ENCODE measurements around the gene MAGOHB.

The MAGOHB gene

DNA sequence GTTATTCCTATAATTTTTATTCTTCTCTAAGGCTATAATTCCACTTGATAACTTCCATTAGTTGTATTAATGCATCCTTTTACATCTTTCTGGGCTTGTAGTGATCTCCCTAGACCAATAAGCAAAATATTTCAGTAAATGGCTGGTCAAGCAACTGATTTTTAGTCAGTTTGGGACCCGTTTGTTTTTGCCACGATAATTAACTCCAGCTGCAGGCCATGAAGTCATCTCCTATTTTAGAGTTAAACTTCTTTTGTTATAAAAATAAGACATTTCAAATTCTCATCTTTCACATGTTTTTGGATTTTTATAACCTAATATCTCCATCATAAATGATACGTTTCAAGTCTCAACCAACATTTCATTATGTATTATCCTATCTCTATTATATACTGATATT lies 49.4 kb downstream of the MAGOHB start:
- Histone ChIP-seq H3K4me2 (no peak overlapping the region), H4K20me1 (no peaks in the 10 kb centered on the region), H3K9ac (no peak overlapping the region), H3K9me3 (replicated peaks in 1 of 11) (no peaks in the 10 kb centered on the region), H3K4me3 (no peak overlapping the region), H3K27ac (no peak overlapping the region), H3K36me3 (no peaks in the 10 kb centered on the region), H3K4me1 (peaks cover 4 to 16% (median 10%) of the 10 kb centered on the region in 10 experiments; a peak in 19 of 20 replicates), H3K27me3 (peaks cover 0 to 8% (median 0%) of the 10 kb centered on the region in 11 experiments; a peak in 5 of 22 replicates)
- no peak for TF ChIP-seq Cebpa-rat (IDR thresholded peaks at IDR 0.05)

DNA sequence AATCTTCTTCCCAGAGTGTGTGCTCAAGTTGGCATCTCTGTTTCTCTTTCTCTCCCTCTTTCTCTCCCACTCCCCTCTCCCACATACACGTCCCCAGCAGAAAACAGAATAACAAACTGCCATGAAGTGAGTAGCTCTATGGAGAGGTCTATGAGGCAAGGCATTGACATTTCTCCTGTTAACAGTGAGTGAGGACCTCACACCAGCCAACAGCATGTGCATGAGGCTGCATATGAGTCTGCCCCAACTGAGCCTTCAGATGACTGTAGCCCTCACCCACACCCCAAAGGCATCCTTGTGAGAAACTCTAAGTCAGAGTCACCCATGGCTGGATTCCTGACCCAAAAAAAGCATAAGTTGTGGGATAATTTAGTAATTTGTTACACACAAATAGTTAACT lies 50.4 kb downstream of the MAGOHB start:
- H3K27ac ChIP-seq = no peak overlapping the region
- H3K4me2 ChIP-seq = no peak overlapping the region
- no peaks in the 10 kb centered on the region for H3K36me3 ChIP-seq
- peaks cover 0 to 8% (median 0%) of the 10 kb centered on the region in 11 experiments; a peak in 5 of 22 replicates for H3K27me3 ChIP-seq
- H3K9me3 ChIP-seq (replicated peaks in 1 of 11) = no peaks in the 10 kb centered on the region; a peak in 1 of 22 replicates
- no peak overlapping the region for H3K4me3 ChIP-seq
- H4K20me1 ChIP-seq = no peaks in the 10 kb centered on the region
- peaks cover 4 to 25% (median 18%) of the 10 kb centered on the region in 10 experiments; a peak in 19 of 20 replicates for H3K4me1 ChIP-seq
- H3K9ac ChIP-seq = no peak overlapping the region
- TF ChIP-seq Cebpa-rat (IDR thresholded peaks at IDR 0.05) = no peak

DNA sequence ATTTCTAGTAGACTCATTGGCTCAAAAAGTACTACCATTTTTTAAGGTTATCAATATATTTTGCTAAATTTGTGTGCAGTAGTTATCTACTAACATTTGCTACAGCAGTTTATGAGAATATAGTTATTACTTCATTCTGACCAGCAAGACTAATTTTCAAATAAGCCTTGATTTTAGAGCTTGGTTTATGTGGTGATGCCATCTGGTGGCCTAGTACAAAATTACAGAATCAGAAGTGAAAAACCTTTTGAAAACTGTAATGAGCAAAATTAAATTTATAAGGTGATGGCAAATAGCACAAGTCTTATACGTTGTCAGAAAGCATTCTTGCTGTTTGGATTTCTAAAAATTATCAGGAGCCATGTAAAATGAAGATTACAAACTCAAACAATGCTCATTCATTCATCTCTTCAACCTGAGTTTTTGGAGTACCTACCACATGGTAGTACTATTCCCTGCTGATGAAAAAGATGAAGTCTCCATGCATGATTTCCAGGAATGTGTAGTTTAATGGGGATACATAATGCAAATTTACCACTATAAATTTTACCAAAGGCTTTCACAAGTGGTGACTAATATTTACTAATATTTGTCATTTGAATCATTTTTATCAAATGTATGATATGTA lies 51.0 kb downstream of the MAGOHB start:
- Histone ChIP-seq H3K4me3 (no peak overlapping the region), H3K9ac (no peak overlapping the region), H3K9me3 (replicated peaks in 1 of 11) (no peaks in the 10 kb centered on the region; a peak in 1 of 22 replicates), H3K4me2 (no peak overlapping the region), H4K20me1 (no peaks in the 10 kb centered on the region), H3K36me3 (no peaks in the 10 kb centered on the region), H3K27me3 (peaks cover 0 to 12% (median 0%) of the 10 kb centered on the region in 11 experiments; a peak in 5 of 22 replicates), H3K27ac (no peak overlapping the region), H3K4me1 (peaks cover 4 to 31% (median 21%) of the 10 kb centered on the region in 10 experiments; a peak in 19 of 20 replicates)
- TF ChIP-seq Cebpa-rat (IDR thresholded peaks at IDR 0.05) = no peak

DNA sequence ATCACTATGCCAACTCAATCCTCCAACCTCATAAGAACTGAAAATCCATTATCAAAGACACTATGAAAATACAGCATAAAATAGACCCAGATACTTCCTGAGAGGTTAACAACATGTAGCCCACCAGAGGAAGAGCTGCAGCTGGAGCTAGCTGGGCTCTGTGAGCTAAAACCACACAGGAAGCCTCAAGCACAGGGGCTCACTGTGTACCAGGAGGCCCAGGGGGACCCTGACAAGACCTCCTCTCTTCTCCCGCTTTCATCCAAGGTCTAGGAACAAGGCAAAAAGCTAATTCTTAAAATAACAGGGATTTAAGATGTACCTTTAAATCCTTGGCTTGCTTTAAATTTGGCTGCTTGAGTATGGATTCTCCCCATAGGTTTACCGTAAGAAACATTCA lies 54.2 kb downstream of the MAGOHB start:
- Histone ChIP-seq H3K4me1 (peaks cover 4 to 35% (median 22%) of the 10 kb centered on the region in 10 experiments; a peak in 19 of 20 replicates), H4K20me1 (no peaks in the 10 kb centered on the region), H3K27ac (no peak overlapping the region), H3K4me2 (peak overlapping the region in 10 of 11 experiments; percentile 46 to 76 (median 71); a peak in 19 of 22 replicates), H3K9me3 (replicated peaks in 1 of 11) (peaks cover 0 to 11% (median 7%) of the 10 kb centered on the region in 11 experiments; a peak in 7 of 22 replicates), H3K27me3 (peaks cover 0 to 12% (median 0%) of the 10 kb centered on the region in 11 experiments; a peak in 5 of 22 replicates), H3K4me3 (no peak overlapping the region), H3K36me3 (no peaks in the 10 kb centered on the region), H3K9ac (no peak overlapping the region)
- no peak for TF ChIP-seq Cebpa-rat (IDR thresholded peaks at IDR 0.05)

DNA sequence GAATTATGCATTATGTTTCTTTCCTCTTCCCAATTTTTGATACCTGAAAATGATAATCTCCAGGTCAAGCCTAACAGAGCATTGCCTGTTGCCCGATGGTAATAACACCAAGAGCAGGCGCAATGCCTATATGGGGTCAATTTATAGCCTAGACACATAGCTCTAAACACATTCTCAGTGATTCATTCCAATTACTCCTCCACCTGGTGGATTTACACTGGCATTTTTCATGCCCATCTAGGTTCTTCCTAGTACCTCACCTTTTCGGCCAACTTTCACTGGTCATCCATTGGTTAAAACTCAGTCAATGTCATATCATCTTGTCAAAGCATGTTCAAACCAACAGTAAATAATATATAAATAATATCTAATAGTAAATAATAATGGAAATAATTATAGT lies 54.6 kb downstream of the MAGOHB start:
- Histone ChIP-seq H3K27me3 (peaks cover 0 to 12% (median 0%) of the 10 kb centered on the region in 11 experiments; a peak in 5 of 22 replicates), H3K4me1 (peaks cover 4 to 35% (median 22%) of the 10 kb centered on the region in 10 experiments; a peak in 19 of 20 replicates), H4K20me1 (no peaks in the 10 kb centered on the region), H3K4me3 (no peak overlapping the region), H3K27ac (peak overlapping the region in 2 of 11 experiments; percentile 10 to 30; a peak in 2 of 22 replicates), H3K36me3 (no peaks in the 10 kb centered on the region), H3K4me2 (peak overlapping the region in 8 of 11 experiments; percentile 46 to 76 (median 71); a peak in 16 of 22 replicates), H3K9me3 (replicated peaks in 1 of 11) (peaks cover 0 to 15% (median 10%) of the 10 kb centered on the region in 11 experiments; a peak in 7 of 22 replicates), H3K9ac (no peak overlapping the region)
- no peak for TF ChIP-seq Cebpa-rat (IDR thresholded peaks at IDR 0.05)

DNA sequence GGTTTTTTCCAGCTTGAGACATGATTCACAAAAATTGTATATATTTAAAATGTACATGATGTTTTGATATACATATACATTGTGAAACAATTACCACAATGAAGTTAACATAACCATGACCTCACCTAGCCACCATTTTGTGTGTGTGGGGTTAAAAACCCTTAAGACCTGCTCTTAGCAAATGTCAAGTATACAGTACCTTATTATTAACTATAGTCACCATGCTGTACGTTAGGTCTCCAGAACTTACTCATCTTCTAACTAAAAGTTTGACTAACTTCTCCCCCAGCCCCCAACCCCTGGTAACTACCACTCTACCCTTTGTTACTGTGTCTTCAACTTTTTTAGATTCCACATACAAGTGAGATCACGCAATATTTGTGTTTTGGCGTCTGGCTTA lies 55.1 kb downstream of the MAGOHB start:
- Histone ChIP-seq H3K27me3 (peaks cover 0 to 12% (median 0%) of the 10 kb centered on the region in 11 experiments; a peak in 5 of 22 replicates), H3K4me1 (peaks cover 4 to 35% (median 22%) of the 10 kb centered on the region in 10 experiments; a peak in 19 of 20 replicates), H3K9me3 (replicated peaks in 1 of 11) (peaks cover under 1 to 15% (median 10%) of the 10 kb centered on the region in 11 experiments; a peak in 8 of 22 replicates), H3K9ac (no peak overlapping the region), H3K4me2 (peak overlapping the region in 8 of 11 experiments; percentile 46 to 76 (median 71); a peak in 16 of 22 replicates), H3K27ac (peak overlapping the region in 1 of 11 experiments; percentile 10; a peak in 1 of 22 replicates), H3K4me3 (no peak overlapping the region), H3K36me3 (no peaks in the 10 kb centered on the region), H4K20me1 (no peaks in the 10 kb centered on the region)
- TF ChIP-seq Cebpa-rat (IDR thresholded peaks at IDR 0.05) = no peak

DNA sequence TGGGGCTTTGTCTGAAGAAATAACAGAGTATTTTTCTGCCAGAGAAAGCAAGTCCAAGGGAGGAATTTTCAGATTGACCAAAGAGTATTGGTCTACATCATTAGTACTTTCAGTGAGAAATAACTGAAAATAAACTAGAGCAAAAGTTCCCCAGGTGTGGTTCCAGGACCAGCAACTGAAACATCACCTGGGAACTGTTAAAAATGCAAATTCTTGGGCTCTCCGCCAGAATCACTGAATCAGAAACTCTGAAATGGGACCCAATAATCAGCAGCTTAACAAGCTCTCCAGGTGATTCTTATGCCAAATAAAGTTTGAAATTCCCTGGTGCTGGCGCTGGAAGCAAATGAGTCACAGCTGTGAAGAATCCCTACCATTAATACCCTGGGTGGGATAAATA lies 55.6 kb downstream of the MAGOHB start:
- peak overlapping the region in 7 of 11 experiments; percentile 46 to 76 (median 71); a peak in 9 of 22 replicates for H3K4me2 ChIP-seq
- H3K4me1 ChIP-seq = peaks cover 4 to 35% (median 22%) of the 10 kb centered on the region in 10 experiments; a peak in 19 of 20 replicates
- H4K20me1 ChIP-seq = no peaks in the 10 kb centered on the region
- H3K27me3 ChIP-seq = peaks cover 0 to 12% (median 0%) of the 10 kb centered on the region in 11 experiments; a peak in 5 of 22 replicates
- no peak for TF ChIP-seq Cebpa-rat (IDR thresholded peaks at IDR 0.05)
- H3K4me3 ChIP-seq = no peak overlapping the region
- H3K27ac ChIP-seq = no peak overlapping the region
- H3K9ac ChIP-seq = no peak overlapping the region
- H3K36me3 ChIP-seq = no peaks in the 10 kb centered on the region
- H3K9me3 ChIP-seq (replicated peaks in 1 of 11) = peaks cover 6 to 20% (median 15%) of the 10 kb centered on the region in 11 experiments; a peak in 13 of 22 replicates

DNA sequence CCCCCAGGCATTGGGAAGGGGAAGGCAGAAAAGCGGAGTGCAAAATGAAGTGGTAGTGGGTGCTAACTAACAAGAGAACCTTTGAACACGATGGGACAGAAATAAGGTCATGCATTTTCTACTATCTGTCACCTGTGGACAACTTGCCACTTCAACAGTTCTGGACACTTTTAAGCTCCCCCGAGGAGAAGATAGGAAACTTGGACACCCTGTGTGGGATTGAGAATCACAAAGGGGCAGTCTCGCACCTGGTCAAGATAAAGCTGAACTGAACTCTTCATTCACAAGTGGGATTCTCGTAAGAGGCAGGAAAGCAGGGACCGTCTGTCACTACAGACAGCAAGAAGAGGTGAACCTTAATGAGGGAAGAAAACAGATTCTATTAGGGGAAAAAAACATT lies 56.1 kb downstream of the MAGOHB start:
- Histone ChIP-seq H3K9ac (no peak overlapping the region), H3K4me2 (peak overlapping the region in 5 of 11 experiments; percentile 46 to 76 (median 71); a peak in 7 of 22 replicates), H3K27me3 (peaks cover 0 to 12% (median 0%) of the 10 kb centered on the region in 11 experiments; a peak in 5 of 22 replicates), H3K9me3 (replicated peaks in 1 of 11) (peaks cover 7 to 20% (median 15%) of the 10 kb centered on the region in 11 experiments; a peak in 13 of 22 replicates), H3K4me3 (no peak overlapping the region), H3K27ac (no peak overlapping the region), H3K36me3 (no peaks in the 10 kb centered on the region), H4K20me1 (no peaks in the 10 kb centered on the region), H3K4me1 (peaks cover 4 to 35% (median 22%) of the 10 kb centered on the region in 10 experiments; a peak in 19 of 20 replicates)
- TF ChIP-seq Cebpa-rat (IDR thresholded peaks at IDR 0.05) = no peak
